Esophagus squamous epithelium (tissue), 4 donors: ENCODE data around the gene MAOB.

Experiments used
- CTCF ChIP-seq, 6 experiments: fragments of 450-650 bp in 4 of 6; fragments of 200-600 bp in 2 of 6; sonication (generic) in 2 of 6; IDR thresholded peaks; one replicate each; pipeline ENCODE4 v1.5.1; 2016 to 2019; ENCODE audit warnings: antibody characterized with exemption in 6 of 6, mild to moderate bottlenecking in 4 of 6, moderate library complexity in 4 of 6
- POLR2A ChIP-seq, 4 donors: fragments of 450-650 bp; IDR thresholded peaks; one replicate each; pipeline ENCODE4 v1.6.1; 2017; ENCODE audit warnings: antibody characterized with exemption in 4 of 4, mild to moderate bottlenecking in 4 of 4, moderate library complexity in 3 of 4

GRCh38 chrX:43899878-43900815 lies 17.9 kb upstream of the MAOB start:
- TF ChIP-seq CTCF (IDR thresholded peaks at IDR 0.05) (no peak), POLR2A (IDR thresholded peaks at IDR 0.05) (no peak)
